AG09319 (cell line): ENCODE results near the gene LIPE.
A peak's percentile ranks its signal among the peaks of the same experiment; 100 is the strongest.
"Not testable (repeated sequence)": the region's sequence is repeated elsewhere in the genome, so short reads cannot be mapped to it uniquely, and the experiment has no call there.

Experiments used
- DNase-seq: peaks from one replicate; pipeline ENCODE4 v3.0.0-alpha.2; 2010; ENCODE audit warnings: low read depth; ENCODE audit errors: extremely low read depth
- CTCF ChIP-seq: IDR thresholded peaks from 2 replicates; pipeline ENCODE4 v1.5.1; 2011; ENCODE audit warnings: low read depth, mild to moderate bottlenecking, inconsistent platforms, low read length, moderate library complexity

Gene LIPE

GRCh38 chr19:42459926-42460325 lies 32.7 kb upstream of the LIPE start:
- DNase-seq = no peak
- TF ChIP-seq CTCF = no peak

- no peak for TF ChIP-seq CTCF
These were observed 28.5 kb upstream of the LIPE start for GRCh38 chr19:42455621-42456081.

GRCh38 chr19:42455086-42455485 lies 27.9 kb upstream of the LIPE start:
- DNase-seq = no peak
- TF ChIP-seq CTCF = no peak

More at GRCh38 chr19:42455621-42456081, 28.5 kb upstream of the LIPE start:
- DNase-seq = no peak

- no peak for TF ChIP-seq CTCF
- DNase-seq = no peak
These were observed 25.4 kb upstream of the LIPE start for GRCh38 chr19:42452590-42452989.

- peak; percentile 81 for TF ChIP-seq CTCF
- peak; percentile 55 for DNase-seq
These were observed 23.2 kb upstream of the LIPE start for GRCh38 chr19:42450314-42450934.

- DNase-seq = not testable (repeated sequence)
These were observed 21.1 kb upstream of the LIPE start for GRCh38 chr19:42448306-42448705.

- TF ChIP-seq CTCF = no peak
- no peak for DNase-seq
These were observed 18.8 kb upstream of the LIPE start for GRCh38 chr19:42445948-42446347.

GRCh38 chr19:42443944-42444398 lies 16.8 kb upstream of the LIPE start:
- no peak for TF ChIP-seq CTCF
- DNase-seq = no peak
